PC-3 (cell line): ENCODE measurements around the gene MYO6. TPM values are rescaled to one million over a fixed set of nuclear protein-coding genes. Genes with fewer than 3 reads are reported as not detected.

Experiments used
- ATAC-seq: fragments of 200-7000 bp; cut with Tn5 transposase; 2 replicates; pipeline ENCODE4 v1.9.1; 2020; ENCODE audit warnings: mild to moderate bottlenecking, moderate library complexity
- BruUV-seq: library from RNA; stranded (reverse); fragments of 400-500 nt; replicated peaks from 2 replicates; lab custom pipeline; 2021; lab: Mats Ljungman, UMichigan
- CTCF ChIA-PET: fragments of 300-600 bp; sonication (Branson Sonifier 250); formaldehyde crosslinking; loops from one replicate; lab custom pipeline; 2022; ENCODE audit warnings: antibody characterized with exemption; lab: Charles Lee
- POLR2A ChIA-PET: fragments of 300-600 bp; sonication (Branson Sonifier 250); formaldehyde crosslinking; loops from one replicate; lab custom pipeline; 2022; ENCODE audit warnings: antibody characterized with exemption; ENCODE audit not compliant: unreplicated experiment; lab: Charles Lee
- DNase-seq: peaks from one replicate; pipeline ENCODE4 v3.0.0-alpha.2; 2015
- H2AFZ ChIP-seq: fragments of 300-600 bp; sonication (generic); 2 replicates; pipeline ENCODE4 v1.6.0; 2016; ENCODE audit warnings: antibody characterized with exemption, low read length
- H3F3A ChIP-seq: fragments of 300-600 bp; sonication (generic); one replicate; pipeline ENCODE4 v1.6.0; 2017; ENCODE audit warnings: antibody characterized with exemption, low read length, control low read depth, mild to moderate bottlenecking; ENCODE audit not compliant: unreplicated experiment
- H3K27ac ChIP-seq: fragments of 300-600 bp; sonication (generic); 2 replicates; pipeline ENCODE4 v1.5.1; 2016; ENCODE audit warnings: mild to moderate bottlenecking, low read length
- H3K27me3 ChIP-seq: fragments of 300-600 bp; sonication (generic); 2 replicates; pipeline ENCODE4 v1.6.1; 2016; ENCODE audit warnings: low read length, mixed read lengths
- H3K36me3 ChIP-seq: fragments of 300-600 bp; sonication (generic); 2 replicates; pipeline ENCODE4 v1.6.1; 2016; ENCODE audit warnings: low read depth, mixed run types, low read length, mixed read lengths
- H3K4me1 ChIP-seq: fragments of 300-600 bp; sonication (generic); 2 replicates; pipeline ENCODE4 v1.5.1; 2016; ENCODE audit warnings: low read length; ENCODE audit not compliant: insufficient read depth
- H3K4me2 ChIP-seq: fragments of 300-600 bp; sonication (generic); 2 replicates; pipeline ENCODE4 v1.6.0; 2016; ENCODE audit warnings: low read length
- H3K4me3 ChIP-seq: fragments of 300-600 bp; sonication (generic); 2 replicates; pipeline ENCODE4 v1.5.1; 2016; ENCODE audit warnings: mild to moderate bottlenecking, low read length, mixed read lengths
- H3K79me2 ChIP-seq: fragments of 300-600 bp; sonication (generic); 2 replicates; pipeline ENCODE4 v1.6.1; 2017; ENCODE audit warnings: low read length, mixed read lengths
- H3K9ac ChIP-seq: fragments of 300-600 bp; sonication (generic); 2 replicates; pipeline ENCODE4 v1.6.0; 2016; ENCODE audit warnings: mild to moderate bottlenecking, low read length
- H3K9me2 ChIP-seq: fragments of 300-600 bp; sonication (generic); replicated peaks from 2 replicates; pipeline ENCODE4 v1.6.1; 2016; ENCODE audit warnings: mixed run types, low read length, mixed read lengths
- H3K9me3 ChIP-seq: fragments of 300-600 bp; sonication (generic); 2 replicates; pipeline ENCODE4 v1.6.1; 2016; ENCODE audit warnings: low read length, mixed read lengths
- H4K20me1 ChIP-seq: fragments of 300-600 bp; sonication (generic); 2 replicates; pipeline ENCODE4 v1.6.1; 2016; ENCODE audit warnings: low read length, mixed read lengths
- EZH2 ChIP-seq: fragments of 300-600 bp; sonication (generic); IDR thresholded peaks from one replicate; pipeline ENCODE4 v1.6.1; 2017; ENCODE audit warnings: antibody characterized with exemption, mild to moderate bottlenecking, low read length; ENCODE audit not compliant: unreplicated experiment
- EZH2phosphoT487 ChIP-seq: fragments of 300-600 bp; sonication (generic); IDR thresholded peaks from 2 replicates; pipeline ENCODE4 v1.6.1; 2018; ENCODE audit warnings: mild to moderate bottlenecking, antibody characterized with exemption, low read length, borderline replicate concordance
- intact Hi-C: fragments of 100-400 bp; cut with micrococcal nuclease; formaldehyde crosslinking; loops from 2 replicates; pipeline ENCODE4 v1.9.0; 2023
- total RNA-seq: library from RNA; depleted of rRNA; stranded (reverse); fragments of >200 nt; gene quantifications from 2 replicates; pipeline ENCODE4 v1.2.3, GENCODE V29; 2014
- TF ChIP-seq, protein P1 (sequence below): fragments of 300-600 bp; sonication (generic); conservative IDR thresholded peaks from 2 replicates; pipeline ENCODE4 v1.5.1; 2017; ENCODE audit warnings: antibody characterized with exemption, low read depth, mild to moderate bottlenecking, low read length

MYO6 gene
- total RNA-seq, 1 experiment from 2014 or later, result 10.2 TPM

DNA sequence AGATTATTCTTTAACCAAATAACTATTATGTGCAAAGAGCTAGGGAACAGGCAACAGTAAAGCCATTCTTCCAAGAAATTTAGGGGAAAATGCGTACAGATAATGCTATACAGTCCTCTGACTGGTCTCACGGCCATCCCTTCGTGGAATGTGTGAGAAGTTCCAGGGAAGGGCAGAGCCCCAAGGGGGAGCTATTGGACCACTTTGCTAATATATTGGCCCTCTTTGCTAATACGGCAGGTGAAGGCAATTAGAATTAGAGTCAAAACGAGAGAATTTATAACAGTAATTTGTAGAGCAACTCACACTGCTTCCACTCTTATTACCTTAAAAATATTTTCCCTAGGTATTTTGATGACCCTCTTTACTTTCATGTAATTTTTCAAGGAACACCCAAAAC, 183.0 kb downstream of the MYO6 start:
- Histone ChIP-seq H3K36me3 (no peaks in the 10 kb centered on the region), H3K27ac (no peak overlapping the region), H3K9me2 (no peaks in the 10 kb centered on the region), H3K4me3 (no peak overlapping the region), H4K20me1 (no peaks in the 10 kb centered on the region), H3K27me3 (no peaks in the 10 kb centered on the region), H3K9ac (no peak overlapping the region), H3K4me2 (no peak overlapping the region), H3F3A (no peaks in the 10 kb centered on the region), H3K4me1 (peaks cover 5% of the 10 kb centered on the region; the same call in 1 of the 2 replicates), H2AFZ (no peak overlapping the region), H3K79me2 (no peaks in the 10 kb centered on the region), H3K9me3 (no peaks in the 10 kb centered on the region)
- intact Hi-C loops, result loop anchor here (5.0 kb wide), 1 partner anchor 75 kb away; no protein-coding TSS in a partner anchor
- ChIA-PET POLR2A (no interaction called here), CTCF (no interaction called here)
- BruUV-seq, result no TSS peak
- DNase-seq (peak; percentile 51), ATAC-seq (peak; percentile 42)
- TF ChIP-seq EZH2phosphoT487, result no peak
- TF ChIP-seq, protein P1, sequence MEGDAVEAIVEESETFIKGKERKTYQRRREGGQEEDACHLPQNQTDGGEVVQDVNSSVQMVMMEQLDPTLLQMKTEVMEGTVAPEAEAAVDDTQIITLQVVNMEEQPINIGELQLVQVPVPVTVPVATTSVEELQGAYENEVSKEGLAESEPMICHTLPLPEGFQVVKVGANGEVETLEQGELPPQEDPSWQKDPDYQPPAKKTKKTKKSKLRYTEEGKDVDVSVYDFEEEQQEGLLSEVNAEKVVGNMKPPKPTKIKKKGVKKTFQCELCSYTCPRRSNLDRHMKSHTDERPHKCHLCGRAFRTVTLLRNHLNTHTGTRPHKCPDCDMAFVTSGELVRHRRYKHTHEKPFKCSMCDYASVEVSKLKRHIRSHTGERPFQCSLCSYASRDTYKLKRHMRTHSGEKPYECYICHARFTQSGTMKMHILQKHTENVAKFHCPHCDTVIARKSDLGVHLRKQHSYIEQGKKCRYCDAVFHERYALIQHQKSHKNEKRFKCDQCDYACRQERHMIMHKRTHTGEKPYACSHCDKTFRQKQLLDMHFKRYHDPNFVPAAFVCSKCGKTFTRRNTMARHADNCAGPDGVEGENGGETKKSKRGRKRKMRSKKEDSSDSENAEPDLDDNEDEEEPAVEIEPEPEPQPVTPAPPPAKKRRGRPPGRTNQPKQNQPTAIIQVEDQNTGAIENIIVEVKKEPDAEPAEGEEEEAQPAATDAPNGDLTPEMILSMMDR, result peak; percentile 68

DNA sequence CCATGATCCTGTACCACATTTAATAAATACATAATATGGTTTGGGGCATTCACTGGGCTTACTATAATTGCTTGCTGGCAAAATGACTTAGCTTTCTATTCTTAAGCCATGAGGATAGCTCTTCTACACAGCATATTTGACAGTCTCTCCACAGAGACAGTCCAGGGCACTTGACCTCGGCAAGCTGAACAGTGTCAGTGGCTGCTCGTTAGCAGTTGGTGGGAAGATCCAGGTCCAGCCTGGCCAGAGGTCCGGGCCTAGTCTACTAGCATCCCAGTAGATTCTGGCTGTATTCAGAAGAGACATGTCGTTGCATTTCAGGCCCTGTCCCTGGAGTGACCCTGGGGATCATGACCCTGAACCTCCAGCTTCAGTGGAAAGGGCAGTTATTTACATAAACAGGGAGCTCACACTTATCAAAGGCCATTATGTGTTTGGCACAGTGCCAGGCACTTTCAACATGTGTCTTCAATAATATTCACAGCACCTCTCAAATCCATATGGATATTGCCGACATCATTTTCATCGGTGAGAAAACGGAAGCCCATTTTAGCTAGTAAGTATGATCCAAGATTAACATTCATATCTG, 184.4 kb downstream of the MYO6 start:
- Histone ChIP-seq H3K9me2 (no peaks in the 10 kb centered on the region), H3K4me1 (peaks cover 5% of the 10 kb centered on the region; the same call in 1 of the 2 replicates), H3F3A (no peaks in the 10 kb centered on the region), H3K9me3 (no peaks in the 10 kb centered on the region), H3K79me2 (no peaks in the 10 kb centered on the region), H2AFZ (no peak overlapping the region), H4K20me1 (no peaks in the 10 kb centered on the region), H3K9ac (no peak overlapping the region), H3K27ac (no peak overlapping the region), H3K4me2 (no peak overlapping the region), H3K4me3 (no peak overlapping the region), H3K36me3 (no peaks in the 10 kb centered on the region), H3K27me3 (no peaks in the 10 kb centered on the region)
- ATAC-seq, result no peak
- POLR2A ChIA-PET, result no interaction called here
- CTCF ChIA-PET, result interaction anchor here (1.4 kb wide), 1 partner anchor 40 kb away, joined by 4 read pairs; no protein-coding TSS in a partner anchor
- TF ChIP-seq, protein P1, result no peak
- TF ChIP-seq EZH2phosphoT487 (no peak), EZH2 (no peak)
- intact Hi-C loops, result loop anchor here (5.0 kb wide), 1 partner anchor 76 kb away; no protein-coding TSS in a partner anchor
- no TSS peak for BruUV-seq
- DNase-seq, result no peak
